Measurements from ENCODE around the gene GGA2. TPM values are rescaled to one million over a fixed set of nuclear protein-coding genes. Genes with fewer than 3 reads are reported as not detected.

GGA2 gene
- total and polyA plus RNA-seq, 2 donors: 42.4 to 59.0 TPM

GRCh38 chr16:23508589-23509440 lies 1.5 kb downstream of the GGA2 start:
- DNase-seq (ENCODE audit: low read depth in 6 of 9, low spot score in 9 of 9): peak in 1 of 9 donors; percentile 12
- no peaks in the 10 kb centered on the region for H3K9me3 ChIP-seq (ENCODE audit: control insufficient read depth in 2 of 2, insufficient read depth in 1 of 2, low read length in 1 of 2)
- H3K4me3 ChIP-seq (ENCODE audit: low read length in 2 of 2): peak overlapping the region; percentile 56 to 81
- no peaks in the 10 kb centered on the region for H3K36me3 ChIP-seq (ENCODE audit: control insufficient read depth in 2 of 2, insufficient read depth in 2 of 2, low read length in 1 of 2)
- no peaks in the 10 kb centered on the region for H3K27me3 ChIP-seq (ENCODE audit: control insufficient read depth in 2 of 2, insufficient read depth in 1 of 2, low read length in 1 of 2)
- H3K4me1 ChIP-seq (ENCODE audit: control insufficient read depth in 2 of 2, insufficient read depth in 2 of 2, low read length in 2 of 2): peaks cover 11 to 19% of the 10 kb centered on the region in 2 donors
- 62% methylated on average over 28 of the region's 28 CpGs for WGBS
- peak overlapping the region; percentile 23 to 61 for H3K27ac ChIP-seq (ENCODE audit: low read depth in 1 of 2, low read length in 1 of 2)

DNA sequence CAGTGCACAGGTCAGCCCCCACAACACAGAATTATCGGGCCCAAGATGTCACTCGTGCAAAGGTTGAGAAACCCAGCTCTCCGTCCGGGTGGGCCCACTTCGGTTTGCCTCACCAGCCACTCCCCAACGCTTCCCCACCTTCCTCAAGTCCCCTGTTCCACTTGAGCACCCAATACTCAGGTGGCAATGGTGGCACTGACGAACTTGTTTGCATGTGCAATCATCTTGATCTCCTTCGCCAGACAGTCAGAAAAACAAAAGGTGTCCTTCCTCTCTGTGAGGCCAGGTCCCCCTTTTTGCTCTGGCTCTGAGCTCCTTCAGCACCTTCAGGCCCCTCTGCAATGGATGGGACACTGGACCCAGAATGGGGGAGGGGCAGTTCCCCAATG lies 3.7 kb downstream of the GGA2 start:
- WGBS: 94% methylated on average over 8 of the region's 8 CpGs
- H3K27ac ChIP-seq (ENCODE audit: low read depth in 1 of 2, low read length in 1 of 2): no peak overlapping the region

DNA sequence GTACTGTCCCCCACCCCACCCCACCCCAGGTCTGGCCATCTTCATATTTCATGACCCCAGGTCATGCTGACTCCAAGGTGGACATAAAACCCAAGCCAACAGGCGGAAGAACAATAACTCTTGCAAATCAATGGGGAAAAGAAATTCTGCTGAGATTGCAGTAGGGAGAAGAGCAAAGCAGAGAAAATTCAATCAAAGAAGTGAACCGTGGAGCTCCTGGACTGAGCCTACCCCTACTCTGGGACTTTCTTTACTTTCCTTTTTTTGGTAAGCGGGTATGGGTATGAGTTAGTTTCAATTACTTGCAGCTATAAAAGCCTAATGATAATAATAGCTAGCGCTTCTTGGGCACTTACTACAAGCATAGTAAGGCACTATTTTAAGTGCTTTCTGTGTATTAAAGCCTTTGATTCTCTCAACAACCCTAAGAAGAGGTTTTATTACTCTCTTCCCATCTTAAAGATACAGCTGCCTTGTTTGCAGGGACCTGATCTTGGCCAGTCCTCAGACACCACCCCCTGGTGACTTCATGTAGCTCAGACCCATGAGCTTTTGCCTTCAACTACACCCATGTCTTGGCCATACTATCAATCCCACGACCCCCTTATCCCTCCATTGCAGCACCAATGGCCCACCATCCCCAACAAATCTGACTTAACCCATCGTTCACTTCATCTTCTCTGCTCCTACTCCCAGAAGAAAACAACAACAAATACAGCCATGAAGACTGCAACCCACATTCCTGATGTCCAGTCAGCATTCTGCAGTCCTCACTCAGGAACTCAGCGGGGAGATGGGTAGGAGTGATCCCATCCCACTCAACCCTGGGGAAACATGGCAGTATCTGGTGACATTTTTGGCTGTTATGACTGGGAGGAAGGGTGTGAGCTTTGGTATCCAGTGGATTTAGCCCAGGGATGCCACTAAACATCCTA lies 4.4 kb downstream of the GGA2 start:
- H3K36me3 ChIP-seq (ENCODE audit: control insufficient read depth in 2 of 2, insufficient read depth in 2 of 2, low read length in 1 of 2): no peaks in the 10 kb centered on the region
- H3K9me3 ChIP-seq (ENCODE audit: control insufficient read depth in 2 of 2, insufficient read depth in 1 of 2, low read length in 1 of 2): no peaks in the 10 kb centered on the region
- H3K4me1 ChIP-seq (ENCODE audit: control insufficient read depth in 2 of 2, insufficient read depth in 2 of 2, low read length in 2 of 2): peaks cover 11 to 21% of the 10 kb centered on the region in 2 donors
- no peaks in the 10 kb centered on the region for H3K27me3 ChIP-seq (ENCODE audit: control insufficient read depth in 2 of 2, insufficient read depth in 1 of 2, low read length in 1 of 2)
- 95% methylated on average over 7 of the region's 7 CpGs for WGBS
- DNase-seq (ENCODE audit: low read depth in 6 of 9, low spot score in 9 of 9): no peak
- no peak overlapping the region for H3K4me3 ChIP-seq (ENCODE audit: low read length in 2 of 2)
- H3K27ac ChIP-seq (ENCODE audit: low read depth in 1 of 2, low read length in 1 of 2): peak overlapping the region in 1 of 2 donors; percentile 26

More for the DNA sequence above, 3.7 kb downstream of the GGA2 start:
- DNase-seq (ENCODE audit: low read depth in 6 of 9, low spot score in 9 of 9): no peak
- H3K4me3 ChIP-seq (ENCODE audit: low read length in 2 of 2): no peak overlapping the region
- no peaks in the 10 kb centered on the region for H3K36me3 ChIP-seq (ENCODE audit: control insufficient read depth in 2 of 2, insufficient read depth in 2 of 2, low read length in 1 of 2)
- H3K27me3 ChIP-seq (ENCODE audit: control insufficient read depth in 2 of 2, insufficient read depth in 1 of 2, low read length in 1 of 2): no peaks in the 10 kb centered on the region
- no peaks in the 10 kb centered on the region for H3K9me3 ChIP-seq (ENCODE audit: control insufficient read depth in 2 of 2, insufficient read depth in 1 of 2, low read length in 1 of 2)
- H3K4me1 ChIP-seq (ENCODE audit: control insufficient read depth in 2 of 2, insufficient read depth in 2 of 2, low read length in 2 of 2): peaks cover 11 to 21% of the 10 kb centered on the region in 2 donors

GRCh38 chr16:23505180-23505665 lies 5.1 kb downstream of the GGA2 start:
- H3K9me3 ChIP-seq (ENCODE audit: control insufficient read depth in 2 of 2, insufficient read depth in 1 of 2, low read length in 1 of 2): no peaks in the 10 kb centered on the region
- no peak overlapping the region for H3K4me3 ChIP-seq (ENCODE audit: low read length in 2 of 2)
- DNase-seq (ENCODE audit: low read depth in 6 of 9, low spot score in 9 of 9): no peak
- peak overlapping the region in 1 of 2 donors; percentile 33 for H3K27ac ChIP-seq (ENCODE audit: low read depth in 1 of 2, low read length in 1 of 2)
- H3K27me3 ChIP-seq (ENCODE audit: control insufficient read depth in 2 of 2, insufficient read depth in 1 of 2, low read length in 1 of 2): no peaks in the 10 kb centered on the region
- H3K4me1 ChIP-seq (ENCODE audit: control insufficient read depth in 2 of 2, insufficient read depth in 2 of 2, low read length in 2 of 2): peaks cover 11 to 19% of the 10 kb centered on the region in 2 donors
- 97% methylated on average over 9 of the region's 9 CpGs for WGBS
- no peaks in the 10 kb centered on the region for H3K36me3 ChIP-seq (ENCODE audit: control insufficient read depth in 2 of 2, insufficient read depth in 2 of 2, low read length in 1 of 2)

DNA sequence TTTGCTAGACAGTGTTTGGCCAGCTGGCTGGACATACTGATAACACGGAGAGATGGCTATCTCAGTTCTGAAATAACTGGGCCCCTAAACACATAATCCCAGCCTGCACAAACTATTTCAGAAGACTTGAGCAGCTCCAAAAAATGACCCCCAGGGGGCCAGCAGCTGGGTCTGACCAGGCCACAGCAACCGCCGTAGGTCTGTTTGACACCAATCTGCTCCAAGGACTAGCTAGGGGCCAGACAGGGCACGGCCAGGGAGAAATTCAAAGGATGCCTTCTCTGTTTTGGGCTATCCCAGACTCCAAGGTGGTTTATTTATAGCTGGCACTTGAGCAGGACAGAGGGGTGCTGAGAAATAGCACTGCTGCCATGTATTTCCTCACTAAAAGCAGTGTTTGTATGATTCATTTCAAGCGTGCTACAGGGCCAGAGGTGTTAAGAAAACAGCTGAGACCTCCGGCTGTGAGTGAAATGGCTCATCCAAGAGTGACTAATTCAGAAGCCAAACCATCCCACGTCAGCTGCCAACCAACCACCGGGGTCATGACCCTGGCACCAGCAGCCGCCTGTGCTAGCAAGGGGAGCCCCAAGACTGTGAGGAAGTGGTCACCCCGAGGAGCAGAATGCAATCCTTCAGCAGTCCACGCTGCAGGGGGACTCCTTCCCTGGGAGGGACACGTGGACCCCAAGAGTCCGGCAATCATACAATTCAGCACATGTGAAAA lies 5.7 kb downstream of the GGA2 start:
- Histone ChIP-seq H3K36me3 (ENCODE audit: control insufficient read depth in 2 of 2, insufficient read depth in 2 of 2, low read length in 1 of 2) (no peaks in the 10 kb centered on the region), H3K27me3 (ENCODE audit: control insufficient read depth in 2 of 2, insufficient read depth in 1 of 2, low read length in 1 of 2) (no peaks in the 10 kb centered on the region), H3K4me3 (ENCODE audit: low read length in 2 of 2) (no peak overlapping the region), H3K27ac (ENCODE audit: low read depth in 1 of 2, low read length in 1 of 2) (peak overlapping the region in 1 of 2 donors; percentile 72), H3K9me3 (ENCODE audit: control insufficient read depth in 2 of 2, insufficient read depth in 1 of 2, low read length in 1 of 2) (no peaks in the 10 kb centered on the region), H3K4me1 (ENCODE audit: control insufficient read depth in 2 of 2, insufficient read depth in 2 of 2, low read length in 2 of 2) (peaks cover 11 to 19% of the 10 kb centered on the region in 2 donors)
- no peak for DNase-seq (ENCODE audit: low read depth in 6 of 9, low spot score in 9 of 9)
- WGBS: 87% methylated on average over 13 of the region's 13 CpGs

DNA sequence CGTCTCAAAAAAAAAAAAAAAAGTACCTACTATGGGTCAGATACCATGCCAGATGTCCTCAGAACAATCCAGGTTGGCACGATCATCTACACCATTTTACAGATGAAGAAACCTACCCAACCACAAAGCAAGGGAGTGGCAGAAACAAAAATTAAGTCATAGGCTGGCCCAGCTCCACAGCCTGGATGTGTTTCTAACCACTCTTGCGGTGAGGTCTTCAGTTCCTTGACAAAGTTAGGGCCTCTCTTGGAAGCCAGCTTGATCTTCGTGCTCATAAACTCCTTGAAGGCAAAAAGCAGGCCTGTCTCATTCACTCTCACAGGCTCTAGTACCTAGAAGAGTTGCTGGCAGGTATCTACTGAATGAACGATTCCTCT lies 6.2 kb downstream of the GGA2 start:
- Histone ChIP-seq H3K36me3 (ENCODE audit: control insufficient read depth in 2 of 2, insufficient read depth in 2 of 2, low read length in 1 of 2) (no peaks in the 10 kb centered on the region), H3K27ac (ENCODE audit: low read depth in 1 of 2, low read length in 1 of 2) (peak overlapping the region in 1 of 2 donors; percentile 72), H3K9me3 (ENCODE audit: control insufficient read depth in 2 of 2, insufficient read depth in 1 of 2, low read length in 1 of 2) (no peaks in the 10 kb centered on the region), H3K4me3 (ENCODE audit: low read length in 2 of 2) (no peak overlapping the region), H3K27me3 (ENCODE audit: control insufficient read depth in 2 of 2, insufficient read depth in 1 of 2, low read length in 1 of 2) (no peaks in the 10 kb centered on the region), H3K4me1 (ENCODE audit: control insufficient read depth in 2 of 2, insufficient read depth in 2 of 2, low read length in 2 of 2) (peaks cover 7 to 15% of the 10 kb centered on the region in 2 donors)
- 93% methylated on average over 5 of the region's 5 CpGs for WGBS
- no peak for DNase-seq (ENCODE audit: low read depth in 6 of 9, low spot score in 9 of 9)

GRCh38 chr16:23502466-23502865 lies 7.8 kb downstream of the GGA2 start:
- no peaks in the 10 kb centered on the region for H3K27me3 ChIP-seq (ENCODE audit: control insufficient read depth in 2 of 2, insufficient read depth in 1 of 2, low read length in 1 of 2)

GRCh38 chr16:23501291-23501690 lies 9.0 kb downstream of the GGA2 start:
- no peaks in the 10 kb centered on the region for H3K27me3 ChIP-seq (ENCODE audit: control insufficient read depth in 2 of 2, insufficient read depth in 1 of 2, low read length in 1 of 2)
- H3K27ac ChIP-seq (ENCODE audit: low read depth in 1 of 2, low read length in 1 of 2): no peak overlapping the region
- no peak for DNase-seq (ENCODE audit: low read depth in 6 of 9, low spot score in 9 of 9)
- no peaks in the 10 kb centered on the region for H3K9me3 ChIP-seq (ENCODE audit: control insufficient read depth in 2 of 2, insufficient read depth in 1 of 2, low read length in 1 of 2)
- 94% methylated on average over 5 of the region's 5 CpGs for WGBS
- H3K4me3 ChIP-seq (ENCODE audit: low read length in 2 of 2): no peak overlapping the region
- H3K4me1 ChIP-seq (ENCODE audit: control insufficient read depth in 2 of 2, insufficient read depth in 2 of 2, low read length in 2 of 2): peaks cover 3 to 8% of the 10 kb centered on the region in 2 donors
- no peaks in the 10 kb centered on the region for H3K36me3 ChIP-seq (ENCODE audit: control insufficient read depth in 2 of 2, insufficient read depth in 2 of 2, low read length in 1 of 2)

More at GRCh38 chr16:23502466-23502865, 7.8 kb downstream of the GGA2 start:
- Histone ChIP-seq H3K9me3 (ENCODE audit: control insufficient read depth in 2 of 2, insufficient read depth in 1 of 2, low read length in 1 of 2) (no peaks in the 10 kb centered on the region), H3K27ac (ENCODE audit: low read depth in 1 of 2, low read length in 1 of 2) (no peak overlapping the region), H3K4me1 (ENCODE audit: control insufficient read depth in 2 of 2, insufficient read depth in 2 of 2, low read length in 2 of 2) (peaks cover 3 to 8% of the 10 kb centered on the region in 2 donors), H3K4me3 (ENCODE audit: low read length in 2 of 2) (no peak overlapping the region), H3K36me3 (ENCODE audit: control insufficient read depth in 2 of 2, insufficient read depth in 2 of 2, low read length in 1 of 2) (no peaks in the 10 kb centered on the region)
- no peak for DNase-seq (ENCODE audit: low read depth in 6 of 9, low spot score in 9 of 9)
- 94% methylated on average over 2 of the region's 2 CpGs for WGBS
